Astrocyte (in vitro differentiated cells and primary cell): Measurements from ENCODE around the gene NEMP2.

Source experiments
- EZH2 ChIP-seq: IDR thresholded peaks from 2 replicates; pipeline ENCODE4 v1.6.1; 2012; ENCODE audit warnings: mild to moderate bottlenecking, low read length, inconsistent platforms; ENCODE audit not compliant: insufficient read depth
- TF ChIP-seq, protein P1 (sequence below): IDR thresholded peaks from 2 replicates; pipeline ENCODE4 v1.5.1; 2011; ENCODE audit warnings: low read depth, mild to moderate bottlenecking, inconsistent platforms, low read length, moderate library complexity; ENCODE audit not compliant: insufficient read depth

DNA sequence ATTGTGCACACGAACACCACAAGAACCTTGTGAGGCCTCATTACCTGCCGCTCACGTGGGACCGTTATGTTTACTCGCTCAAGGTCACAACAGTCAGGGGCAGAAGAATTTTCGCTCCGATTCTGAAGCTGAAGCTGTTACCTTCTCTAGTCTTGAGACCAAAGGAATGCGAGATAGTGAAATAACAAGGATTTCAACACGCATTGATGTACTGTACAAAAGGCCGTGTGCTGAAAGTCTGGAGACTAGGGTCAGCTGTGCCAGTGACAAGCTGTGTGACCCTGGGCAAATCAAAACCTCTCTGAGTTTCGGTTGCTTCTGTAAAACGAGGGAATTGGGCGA, 583 bp downstream of the NEMP2 start:
- TF ChIP-seq, protein P1, sequence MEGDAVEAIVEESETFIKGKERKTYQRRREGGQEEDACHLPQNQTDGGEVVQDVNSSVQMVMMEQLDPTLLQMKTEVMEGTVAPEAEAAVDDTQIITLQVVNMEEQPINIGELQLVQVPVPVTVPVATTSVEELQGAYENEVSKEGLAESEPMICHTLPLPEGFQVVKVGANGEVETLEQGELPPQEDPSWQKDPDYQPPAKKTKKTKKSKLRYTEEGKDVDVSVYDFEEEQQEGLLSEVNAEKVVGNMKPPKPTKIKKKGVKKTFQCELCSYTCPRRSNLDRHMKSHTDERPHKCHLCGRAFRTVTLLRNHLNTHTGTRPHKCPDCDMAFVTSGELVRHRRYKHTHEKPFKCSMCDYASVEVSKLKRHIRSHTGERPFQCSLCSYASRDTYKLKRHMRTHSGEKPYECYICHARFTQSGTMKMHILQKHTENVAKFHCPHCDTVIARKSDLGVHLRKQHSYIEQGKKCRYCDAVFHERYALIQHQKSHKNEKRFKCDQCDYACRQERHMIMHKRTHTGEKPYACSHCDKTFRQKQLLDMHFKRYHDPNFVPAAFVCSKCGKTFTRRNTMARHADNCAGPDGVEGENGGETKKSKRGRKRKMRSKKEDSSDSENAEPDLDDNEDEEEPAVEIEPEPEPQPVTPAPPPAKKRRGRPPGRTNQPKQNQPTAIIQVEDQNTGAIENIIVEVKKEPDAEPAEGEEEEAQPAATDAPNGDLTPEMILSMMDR: no peak
- no peak for TF ChIP-seq EZH2
